HepG2 (cell line): ENCODE measurements around the gene CGREF1. TPM values are rescaled to one million over a fixed set of nuclear protein-coding genes. Genes with fewer than 3 reads are reported as not detected.

Experiments used
- AGO1 ChIP-seq: fragments of 200-400 bp; formaldehyde crosslinking; IDR thresholded peaks from 2 replicates; pipeline ENCODE4 v1.6.1; 2017; ENCODE audit warnings: mild to moderate bottlenecking, low read depth, low read length, moderate library complexity; ENCODE audit not compliant: poor library complexity, severe bottlenecking
- AGO2 ChIP-seq: fragments of 200-400 bp; formaldehyde crosslinking; optimal IDR thresholded peaks from 2 replicates; pipeline ENCODE3; 2017; ENCODE audit warnings: mild to moderate bottlenecking, low read depth, low read length, moderate library complexity
- DMAP1 ChIP-seq: IDR thresholded peaks from 2 replicates; pipeline ENCODE4 v1.6.1; 2016
- ELK4 ChIP-seq: sonication (generic); formaldehyde crosslinking; IDR thresholded peaks from 2 replicates; pipeline ENCODE4 v1.9.0; 2021; ENCODE audit warnings: missing genetic modification reagents, borderline replicate concordance
- FOXK2 ChIP-seq: fragments of 450-650 bp; IDR thresholded peaks from 2 replicates; pipeline ENCODE4 v1.6.1; 2016
- HDAC2 ChIP-seq: sonication (generic); formaldehyde crosslinking; IDR thresholded peaks from 2 replicates; pipeline ENCODE4 v1.4.0; 2020; ENCODE audit warnings: missing genetic modification reagents
- KLF6 ChIP-seq: IDR thresholded peaks from 2 replicates; pipeline ENCODE4 v1.8.0; 2016; ENCODE audit warnings: missing biosample characterization, missing genetic modification reagents
- MED8 ChIP-seq: sonication (generic); formaldehyde crosslinking; IDR thresholded peaks from 2 replicates; pipeline ENCODE4 v1.8.1; 2023; ENCODE audit warnings: mild to moderate bottlenecking, missing genetic modification reagents; ENCODE audit not compliant: insufficient replicate concordance
- RAD21 ChIP-seq: fragments of 450-650 bp; formaldehyde crosslinking; IDR thresholded peaks from 2 replicates; pipeline ENCODE4 v1.5.0; 2020; ENCODE audit warnings: mild to moderate bottlenecking
- RARA ChIP-seq: IDR thresholded peaks from 2 replicates; pipeline ENCODE4 v1.6.1; 2016; ENCODE audit warnings: missing genetic modification reagents, missing compliant biosample characterization
- SP5 ChIP-seq: IDR thresholded peaks from 2 replicates; pipeline ENCODE4 v1.6.1; 2016; ENCODE audit warnings: low read depth, borderline replicate concordance
- SPEN ChIP-seq: sonication (generic); formaldehyde crosslinking; IDR thresholded peaks from 2 replicates; pipeline ENCODE4 v1.5.1; 2020; ENCODE audit warnings: low read depth, mild to moderate bottlenecking, missing genetic modification reagents
- STAT5B ChIP-seq: sonication (generic); formaldehyde crosslinking; IDR thresholded peaks from 2 replicates; pipeline ENCODE4 v1.4.0; 2020; ENCODE audit warnings: missing genetic modification reagents
- TRAFD1 ChIP-seq: sonication (generic); formaldehyde crosslinking; IDR thresholded peaks from 2 replicates; pipeline ENCODE4 v1.5.1; 2020; ENCODE audit warnings: missing genetic modification reagents, mild to moderate bottlenecking, borderline replicate concordance
- ZFP62 ChIP-seq: sonication (generic); formaldehyde crosslinking; IDR thresholded peaks from 2 replicates; pipeline ENCODE4 v1.4.0; 2020; ENCODE audit warnings: missing genetic modification reagents
- ZNF136 ChIP-seq: sonication (generic); formaldehyde crosslinking; IDR thresholded peaks from 2 replicates; pipeline ENCODE4 v1.8.1; 2022; ENCODE audit warnings: low read depth, mild to moderate bottlenecking, moderate library complexity, missing genetic modification reagents
- ZNF354B ChIP-seq: sonication (generic); formaldehyde crosslinking; IDR thresholded peaks from 2 replicates; pipeline ENCODE4 v1.8.0; 2022; ENCODE audit warnings: mild to moderate bottlenecking, missing genetic modification reagents
- ZNF552 ChIP-seq: sonication (generic); formaldehyde crosslinking; IDR thresholded peaks from 2 replicates; pipeline ENCODE4 v1.9.0; 2022; ENCODE audit warnings: missing genetic modification reagents, mild to moderate bottlenecking, borderline replicate concordance
- ZNF558 ChIP-seq: sonication (generic); formaldehyde crosslinking; IDR thresholded peaks from 2 replicates; pipeline ENCODE4 v1.9.0; 2022; ENCODE audit warnings: mild to moderate bottlenecking, missing genetic modification reagents, borderline replicate concordance
- ZNF598 ChIP-seq: sonication (generic); formaldehyde crosslinking; IDR thresholded peaks from 2 replicates; pipeline ENCODE4 v1.5.1; 2020; ENCODE audit warnings: mild to moderate bottlenecking, missing genetic modification reagents, borderline replicate concordance
- ZNF740 ChIP-seq: sonication (generic); formaldehyde crosslinking; IDR thresholded peaks from 2 replicates; pipeline ENCODE4 v1.4.0; 2020; ENCODE audit warnings: missing genetic modification reagents
- ZNF776 ChIP-seq: sonication (generic); formaldehyde crosslinking; IDR thresholded peaks from 2 replicates; pipeline ENCODE4 v1.4.0; 2020; ENCODE audit warnings: mild to moderate bottlenecking, missing genetic modification reagents
- ZNF878 ChIP-seq: sonication (generic); formaldehyde crosslinking; IDR thresholded peaks from 2 replicates; pipeline ENCODE4 v1.8.1; 2023; ENCODE audit warnings: mild to moderate bottlenecking, missing genetic modification reagents, moderate library complexity
- ZNF883 ChIP-seq: sonication (generic); formaldehyde crosslinking; IDR thresholded peaks from 2 replicates; pipeline ENCODE4 v1.5.1; 2020; ENCODE audit warnings: mild to moderate bottlenecking, missing genetic modification reagents; ENCODE audit errors: not compliant biosample characterization
- polyA plus RNA-seq, 8 experiments: library from polyadenylated mRNA; depleted of rRNA in 3 of 8; stranded (reverse) in 7 of 8; unstranded in 1 of 8; fragments of >200 nt; fragmentation: Illumina TruSeq in 4 of 8; extraction: Trizol in 4 of 8; gene quantifications; 2 replicates each; pipeline versions ENCODE4 v1.2.1 to v1.2.3, GENCODE V29; 2011 to 2016; ENCODE audit warnings: low read depth in 4 of 8, missing spikeins in 1 of 8, mixed read lengths in 1 of 8; ENCODE audit not compliant: insufficient read depth in 1 of 8
- total RNA-seq, 5 experiments: library from RNA; depleted of rRNA; stranded (reverse); fragments of >200 nt; fragmentation: Illumina TruSeq; extraction: Trizol; gene quantifications; 2 replicates each; pipeline ENCODE4 v1.2.3, GENCODE V29; 2016; ENCODE audit warnings: low read depth in 1 of 5
- TF ChIP-seq, protein P1 (sequence below): IDR thresholded peaks from 2 replicates; pipeline ENCODE4 v1.6.1; 2016; ENCODE audit warnings: missing biosample characterization, missing genetic modification reagents, low read depth

The CGREF1 gene
- total and polyA plus RNA-seq, 2 of the 13 experiments (the other 11 are each of a cell fraction or from before 2014, with no cell fraction given): 13.9 to 23.4 TPM

GRCh38 chr2:27095745-27096651 lies 22.9 kb downstream of the CGREF1 start (continued):
- TF ChIP-seq SPEN (CRISPR knock-in tag): peak; percentile 73; the same call in 1 of the 2 replicates
- TF ChIP-seq, protein P1, sequence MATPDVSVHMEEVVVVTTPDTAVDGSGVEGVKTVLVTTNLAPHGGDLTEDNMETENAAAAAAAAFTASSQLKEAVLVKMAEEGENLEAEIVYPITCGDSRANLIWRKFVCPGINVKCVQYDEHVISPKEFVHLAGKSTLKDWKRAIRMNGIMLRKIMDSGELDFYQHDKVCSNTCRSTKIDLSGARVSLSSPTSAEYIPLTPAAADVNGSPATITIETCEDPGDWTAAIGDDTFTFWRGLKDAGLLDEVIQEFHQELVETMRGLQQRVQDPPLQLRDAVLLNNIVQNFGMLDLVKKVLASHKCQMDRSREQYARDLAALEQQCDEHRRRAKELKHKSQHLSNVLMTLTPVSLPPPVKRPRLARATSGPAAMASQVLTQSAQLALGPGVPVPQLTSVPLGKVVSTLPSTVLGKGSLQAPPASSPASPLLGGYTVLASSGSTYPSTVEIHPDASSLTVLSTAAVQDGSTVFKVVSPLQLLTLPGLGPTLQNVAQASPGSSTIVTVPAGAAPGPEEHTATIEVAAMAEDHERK (CRISPR knock-in tag): 0 out of 2 replicates have a peak, but pooled peaks have one; percentile 27
- TF ChIP-seq ZNF776 (CRISPR knock-in tag): no peak
- peak; percentile 81; the same call in 1 of the 2 replicates for TF ChIP-seq FOXK2
- 0 out of 2 replicates have a peak, but pooled peaks have one; percentile 57 for TF ChIP-seq ZNF598 (CRISPR knock-in tag)
- TF ChIP-seq AGO1: peak; percentile 53
- peak; percentile 96 for TF ChIP-seq HDAC2 (CRISPR knock-in tag)
- peak; percentile 38; the same call in 1 of the 2 replicates for TF ChIP-seq ZNF552 (CRISPR knock-in tag)
- peak; percentile 47; the same call in 1 of the 2 replicates for TF ChIP-seq RAD21 (CRISPR knock-in tag)
- peak; percentile 99; the same call in 1 of the 2 replicates for TF ChIP-seq ZNF136 (CRISPR knock-in tag)
- peak; percentile 97 for TF ChIP-seq ZNF878 (CRISPR knock-in tag)
- peak; percentile 91 for TF ChIP-seq ZNF558
- TF ChIP-seq DMAP1 (CRISPR knock-in tag): peak; percentile 94
- peak; percentile 94 for TF ChIP-seq SP5 (CRISPR knock-in tag)
- peak; percentile 65 for TF ChIP-seq AGO2
- peak; percentile 93 for TF ChIP-seq RARA (CRISPR knock-in tag)
- TF ChIP-seq STAT5B: peak; percentile 51
- peak; percentile 67 for TF ChIP-seq ZNF354B (CRISPR knock-in tag)
- TF ChIP-seq ZNF740 (CRISPR knock-in tag): 0 out of 2 replicates have a peak, but pooled peaks have one; percentile 41
- peak; percentile 89 for TF ChIP-seq KLF6 (CRISPR knock-in tag)
- peak; percentile 90 for TF ChIP-seq ZNF883 (CRISPR knock-in tag)
- TF ChIP-seq TRAFD1 (CRISPR knock-in tag): no peak
- no peak for TF ChIP-seq ZFP62 (CRISPR knock-in tag)
- peak; percentile 94 for TF ChIP-seq MED8 (CRISPR knock-in tag)
- TF ChIP-seq ELK4 (CRISPR knock-in tag): no peak
